Measurements from ENCODE around the gene ADRB2. TPM values are rescaled to one million over a fixed set of nuclear protein-coding genes. Genes with fewer than 3 reads are reported as not detected.

Gene ADRB2
- total and polyA plus RNA-seq, 5 donors = 2.4 to 9.2 (median 7.4) TPM

- Histone ChIP-seq H3K9me3 (ENCODE audit: control insufficient read depth, low read length) (no peaks in the 10 kb centered on the region), H3K27me3 (ENCODE audit: control insufficient read depth, insufficient read depth) (no peaks in the 10 kb centered on the region), H3K4me3 (ENCODE audit: low read length) (no peak overlapping the region), H3K4me1 (ENCODE audit: control insufficient read depth, insufficient read depth, low read length) (peaks cover 12% of the 10 kb centered on the region), H3K27ac (ENCODE audit: low read length) (peak overlapping the region; percentile 3)
- ATAC-seq = no peak
- intact Hi-C loops (cut with DNase I) = no loop called here
- no peak for DNase-seq
- 58% methylated on average over 1 of the region's 1 CpG for WGBS
These were observed 30.0 kb downstream of the ADRB2 start for GRCh38 chr5:148856424-148856823.

GRCh38 chr5:148857474-148857873 is 31.1 kb downstream of the ADRB2 start:
- Histone ChIP-seq H3K4me1 (ENCODE audit: control insufficient read depth, insufficient read depth, low read length) (peaks cover 12% of the 10 kb centered on the region), H3K9me3 (ENCODE audit: control insufficient read depth, low read length) (no peaks in the 10 kb centered on the region)
- 72% methylated on average over 2 of the region's 2 CpGs for WGBS

GRCh38 chr5:148858106-148858505 is 31.7 kb downstream of the ADRB2 start:
- Histone ChIP-seq H3K4me3 (ENCODE audit: low read length) (no peak overlapping the region), H3K27ac (ENCODE audit: low read length) (no peak overlapping the region), H3K9me3 (ENCODE audit: control insufficient read depth, low read length) (no peaks in the 10 kb centered on the region), H3K4me1 (ENCODE audit: control insufficient read depth, insufficient read depth, low read length) (peaks cover 12% of the 10 kb centered on the region), H3K27me3 (ENCODE audit: control insufficient read depth, insufficient read depth) (no peaks in the 10 kb centered on the region)
- intact Hi-C loops (cut with DNase I) = no loop called here
- ATAC-seq = no peak
- WGBS = 87% methylated on average over 2 of the region's 2 CpGs
- DNase-seq = no peak

More at GRCh38 chr5:148857474-148857873, 31.1 kb downstream of the ADRB2 start:
- no peak for DNase-seq
- Histone ChIP-seq H3K27me3 (ENCODE audit: control insufficient read depth, insufficient read depth) (no peaks in the 10 kb centered on the region), H3K27ac (ENCODE audit: low read length) (no peak overlapping the region), H3K4me3 (ENCODE audit: low read length) (no peak overlapping the region)
- intact Hi-C loops (cut with DNase I) = no loop called here
- ATAC-seq = no peak

- no peak overlapping the region for H3K27ac ChIP-seq (ENCODE audit: low read length)
- ATAC-seq (peak in 1 of 2 donors; percentile 76), DNase-seq (peak in 1 of 3 donors; percentile 48)
- 59% methylated on average over 6 of the region's 6 CpGs for WGBS
- H3K4me3 ChIP-seq (ENCODE audit: low read length) = no peak overlapping the region
- no peaks in the 10 kb centered on the region for H3K9me3 ChIP-seq (ENCODE audit: control insufficient read depth, low read length)
- intact Hi-C loops (cut with DNase I) = no loop called here
- H3K27me3 ChIP-seq (ENCODE audit: control insufficient read depth, insufficient read depth) = no peaks in the 10 kb centered on the region
- H3K4me1 ChIP-seq (ENCODE audit: control insufficient read depth, insufficient read depth, low read length) = peaks cover 12% of the 10 kb centered on the region
These were observed 32.1 kb downstream of the ADRB2 start for GRCh38 chr5:148858547-148858946.

GRCh38 chr5:148859703-148860102 is 33.3 kb downstream of the ADRB2 start:
- Histone ChIP-seq H3K4me1 (ENCODE audit: control insufficient read depth, insufficient read depth, low read length) (peaks cover 19% of the 10 kb centered on the region), H3K9me3 (ENCODE audit: control insufficient read depth, low read length) (no peaks in the 10 kb centered on the region), H3K27me3 (ENCODE audit: control insufficient read depth, insufficient read depth) (no peaks in the 10 kb centered on the region), H3K4me3 (ENCODE audit: low read length) (no peak overlapping the region), H3K27ac (ENCODE audit: low read length) (no peak overlapping the region)
- DNase-seq = no peak
- no peak for ATAC-seq
- intact Hi-C loops (cut with DNase I) = no loop called here
- WGBS = 88% methylated on average over 2 of the region's 2 CpGs

GRCh38 chr5:148860599-148860998 is 34.2 kb downstream of the ADRB2 start:
- Histone ChIP-seq H3K27me3 (ENCODE audit: control insufficient read depth, insufficient read depth) (no peaks in the 10 kb centered on the region), H3K4me3 (ENCODE audit: low read length) (no peak overlapping the region), H3K4me1 (ENCODE audit: control insufficient read depth, insufficient read depth, low read length) (peaks cover 19% of the 10 kb centered on the region), H3K9me3 (ENCODE audit: control insufficient read depth, low read length) (no peaks in the 10 kb centered on the region), H3K27ac (ENCODE audit: low read length) (no peak overlapping the region)
- DNase-seq (no peak), ATAC-seq (no peak)
- intact Hi-C loops (cut with DNase I) = no loop called here
- 72% methylated on average over 5 of the region's 5 CpGs for WGBS

- no peak for DNase-seq
- intact Hi-C loops (cut with DNase I) = no loop called here
- Histone ChIP-seq H3K27ac (ENCODE audit: low read length) (no peak overlapping the region), H3K9me3 (ENCODE audit: control insufficient read depth, low read length) (no peaks in the 10 kb centered on the region), H3K4me3 (ENCODE audit: low read length) (no peak overlapping the region), H3K4me1 (ENCODE audit: control insufficient read depth, insufficient read depth, low read length) (peaks cover 19% of the 10 kb centered on the region), H3K27me3 (ENCODE audit: control insufficient read depth, insufficient read depth) (no peaks in the 10 kb centered on the region)
- ATAC-seq = no peak
- WGBS = 73% methylated on average over 2 of the region's 2 CpGs
These were observed 34.7 kb downstream of the ADRB2 start for GRCh38 chr5:148861088-148861487.

- H3K27ac ChIP-seq (ENCODE audit: low read length) = no peak overlapping the region
- no peaks in the 10 kb centered on the region for H3K9me3 ChIP-seq (ENCODE audit: control insufficient read depth, low read length)
- peaks cover 17% of the 10 kb centered on the region for H3K4me1 ChIP-seq (ENCODE audit: control insufficient read depth, insufficient read depth, low read length)
- no peak overlapping the region for H3K4me3 ChIP-seq (ENCODE audit: low read length)
- no peaks in the 10 kb centered on the region for H3K27me3 ChIP-seq (ENCODE audit: control insufficient read depth, insufficient read depth)
- 91% methylated on average over 3 of the region's 3 CpGs for WGBS
- DNase-seq (no peak), ATAC-seq (no peak)
- intact Hi-C loops (cut with DNase I) = no loop called here
These were observed 35.3 kb downstream of the ADRB2 start for GRCh38 chr5:148861696-148862095.

- Histone ChIP-seq H3K4me3 (ENCODE audit: low read length) (no peak overlapping the region), H3K27me3 (ENCODE audit: control insufficient read depth, insufficient read depth) (no peaks in the 10 kb centered on the region), H3K4me1 (ENCODE audit: control insufficient read depth, insufficient read depth, low read length) (peaks cover 8% of the 10 kb centered on the region), H3K27ac (ENCODE audit: low read length) (peak overlapping the region; percentile 81), H3K9me3 (ENCODE audit: control insufficient read depth, low read length) (no peaks in the 10 kb centered on the region)
- ATAC-seq = peak; percentile 59 to 60
- peak in 1 of 3 donors; percentile 43 for DNase-seq
- WGBS = 34% methylated on average over 5 of the region's 5 CpGs
- intact Hi-C loops (cut with DNase I) = no loop called here
These were observed 37.9 kb downstream of the ADRB2 start for GRCh38 chr5:148864113-148864841.

- ATAC-seq (no peak), DNase-seq (no peak)
- no peaks in the 10 kb centered on the region for H3K9me3 ChIP-seq (ENCODE audit: control insufficient read depth, low read length)
- H3K4me1 ChIP-seq (ENCODE audit: control insufficient read depth, insufficient read depth, low read length) = peaks cover 7% of the 10 kb centered on the region
- no peaks in the 10 kb centered on the region for H3K27me3 ChIP-seq (ENCODE audit: control insufficient read depth, insufficient read depth)
- no peak overlapping the region for H3K27ac ChIP-seq (ENCODE audit: low read length)
- intact Hi-C loops (cut with DNase I) = no loop called here
- WGBS = 95% methylated on average over 2 of the region's 2 CpGs
- no peak overlapping the region for H3K4me3 ChIP-seq (ENCODE audit: low read length)
These were observed 39.6 kb downstream of the ADRB2 start for GRCh38 chr5:148866024-148866423.

GRCh38 chr5:148873120-148873519 is 46.7 kb downstream of the ADRB2 start:
- Histone ChIP-seq H3K4me3 (ENCODE audit: low read length) (no peak overlapping the region), H3K27ac (ENCODE audit: low read length) (no peak overlapping the region), H3K9me3 (ENCODE audit: control insufficient read depth, low read length) (no peaks in the 10 kb centered on the region), H3K4me1 (ENCODE audit: control insufficient read depth, insufficient read depth, low read length) (peaks cover 9% of the 10 kb centered on the region), H3K27me3 (ENCODE audit: control insufficient read depth, insufficient read depth) (no peaks in the 10 kb centered on the region)
- 85% methylated on average over 5 of the region's 5 CpGs for WGBS
- intact Hi-C loops (cut with DNase I) = no loop called here
- DNase-seq = no peak
- peak in 1 of 2 donors; percentile 43 for ATAC-seq
